Stimulated activated CD4-positive, alpha-beta T cell treated with anti-CD3 and anti-CD28 coated beads, Interleukin-4, amount 100 ng/mL, for 24 hours (primary cell): ENCODE results near the gene MEX3B.

ENCODE experiments used
- DNase-seq: peaks from one replicate; pipeline ENCODE4 v3.0.0-alpha.2; 2020

MEX3B gene

DNA sequence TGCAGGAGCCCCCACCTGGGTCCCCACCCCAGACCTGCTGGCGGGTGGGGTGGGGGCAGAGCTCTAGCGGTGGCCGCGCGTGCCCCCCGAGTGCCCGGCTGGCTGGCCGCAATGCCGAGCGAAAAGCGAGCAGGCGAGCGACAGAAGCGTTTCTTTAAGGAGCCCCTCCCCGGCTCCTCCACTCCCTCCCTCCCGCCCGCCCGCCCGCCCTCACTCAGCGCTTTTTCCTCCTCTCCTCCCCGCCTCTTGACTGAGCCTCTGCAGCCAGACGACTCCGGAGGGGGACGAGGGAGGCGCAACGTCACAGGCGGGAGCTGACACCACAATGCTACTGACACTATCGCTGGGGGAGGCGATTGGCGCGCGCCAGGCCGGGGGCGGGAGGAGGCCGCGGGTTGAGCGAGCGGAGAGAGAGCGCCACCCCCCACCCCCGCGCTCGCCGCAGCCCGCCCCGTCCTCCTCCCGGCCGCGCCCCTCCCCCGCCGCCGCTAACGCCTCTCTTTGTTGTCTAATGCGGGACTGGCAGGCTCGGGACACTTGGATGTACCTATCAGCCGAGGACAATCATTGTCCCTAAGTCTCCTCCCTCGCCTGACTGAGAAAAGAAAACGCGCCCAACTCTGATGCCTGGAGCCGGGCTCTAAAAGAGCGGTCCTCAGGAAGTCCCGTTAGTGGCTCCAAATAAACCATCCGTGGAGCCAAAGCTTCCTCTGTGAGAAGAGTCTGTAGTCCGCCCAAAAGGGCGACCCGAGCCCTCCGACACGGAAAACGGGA lies at the start of gene MEX3B:
TSS of gene MEX3B (minus strand) at position 127 of the 774 bp plus-strand sequence. CDS start 313 bp downstream, outside the sequence.
- DNase-seq, result peak; percentile 90

DNA sequence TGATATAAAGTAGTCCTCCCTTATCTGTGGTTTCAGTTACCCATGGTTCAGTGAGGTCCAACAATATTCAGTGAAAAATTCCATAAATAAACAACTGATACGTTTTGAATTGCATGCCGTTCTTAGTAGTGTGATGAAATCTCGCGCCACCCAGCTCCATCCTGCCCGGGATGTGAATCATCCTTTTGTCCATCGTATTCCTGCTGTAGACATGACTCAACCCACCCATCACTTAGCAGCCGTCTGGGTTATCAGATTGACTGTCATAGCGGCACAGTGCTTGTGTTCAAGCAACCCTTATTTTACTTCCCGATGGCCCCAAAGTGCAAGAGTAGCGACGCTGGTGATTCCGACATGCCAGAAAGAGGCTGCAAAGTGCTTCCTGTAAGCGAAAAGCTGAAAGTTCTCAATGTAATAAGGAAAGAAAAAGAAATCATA lies 48.0 kb upstream of the MEX3B start:
- no peak for DNase-seq

DNA sequence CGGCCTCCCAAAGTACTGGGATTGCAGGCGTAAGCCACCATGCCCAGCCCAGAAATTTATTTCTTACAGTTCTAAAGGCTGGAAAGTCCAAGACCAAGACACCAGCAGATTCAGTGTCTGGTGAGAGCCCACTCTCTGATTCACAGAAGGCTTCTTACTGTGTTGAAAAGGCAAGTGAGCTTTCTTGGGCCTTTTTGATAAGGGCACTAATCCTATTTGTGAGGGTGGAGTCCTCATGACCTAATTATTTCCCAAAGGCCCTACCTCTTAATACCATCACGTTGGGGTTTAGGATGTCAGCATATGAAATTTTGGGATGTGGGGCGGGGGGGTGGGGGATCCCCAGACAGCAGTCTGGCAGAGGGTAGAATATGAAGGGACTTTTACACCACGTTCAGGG lies 47.5 kb upstream of the MEX3B start:
- no peak for DNase-seq

DNA sequence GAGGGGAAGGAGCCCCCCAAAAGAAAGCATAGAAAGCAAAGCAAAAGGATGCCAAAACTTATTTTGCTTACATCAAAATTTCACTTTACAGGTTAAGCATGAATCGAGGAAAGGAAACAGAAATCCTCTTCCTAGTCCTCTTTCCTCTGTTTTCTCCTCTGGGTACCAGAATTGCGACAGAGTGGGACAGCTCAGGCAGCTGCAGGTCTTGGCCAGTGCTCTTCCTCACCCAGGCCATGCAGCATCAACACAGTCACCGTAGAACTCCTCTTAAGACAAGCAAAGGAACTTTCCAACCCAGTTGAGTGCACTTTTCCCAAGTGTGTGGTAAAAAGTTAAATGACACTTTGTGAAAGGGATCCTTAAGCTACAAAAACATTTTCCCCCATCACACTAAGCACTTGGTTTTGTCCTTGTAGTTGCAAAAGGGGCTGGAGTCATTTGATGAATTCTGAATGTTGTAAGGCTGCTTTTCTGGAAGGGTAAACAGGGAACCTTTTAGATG lies 45.9 kb upstream of the MEX3B start:
- no peak for DNase-seq

DNA sequence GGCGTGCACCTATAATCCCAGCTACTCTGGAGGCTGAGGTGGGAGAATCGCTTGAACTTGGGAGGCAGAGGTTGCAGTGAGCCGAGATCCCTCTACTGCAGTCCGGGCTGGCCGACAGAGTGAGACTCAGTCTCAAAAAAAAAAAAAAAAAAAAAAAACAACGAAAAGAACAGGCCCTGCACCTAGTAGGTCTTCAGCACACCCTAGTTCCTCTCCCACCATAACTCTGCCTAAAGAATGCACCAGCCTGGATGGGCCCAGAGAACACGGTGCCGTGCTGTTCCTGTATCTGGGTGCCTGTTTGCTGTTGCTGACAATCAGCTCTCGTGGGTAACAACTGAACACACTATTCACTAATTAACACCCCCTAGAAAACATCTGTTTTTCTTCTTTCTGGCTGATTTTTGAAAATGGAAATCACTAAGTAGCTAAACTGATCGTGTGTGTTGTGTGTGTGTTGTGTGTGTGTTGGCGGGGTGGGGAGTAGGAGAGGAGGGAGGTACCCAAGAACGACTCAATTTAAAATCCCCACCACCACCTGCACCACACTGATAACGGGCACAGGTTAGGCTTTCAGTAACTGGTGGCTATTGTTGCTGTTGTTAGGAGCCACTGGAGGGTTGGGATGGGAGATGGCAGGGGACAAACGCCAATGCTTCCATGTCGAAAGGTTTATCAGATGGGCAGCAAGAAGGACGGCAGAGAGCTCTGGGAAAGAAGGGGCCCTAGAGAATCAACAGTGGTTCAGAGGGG lies 40.6 kb upstream of the MEX3B start:
- DNase-seq, result no peak

DNA sequence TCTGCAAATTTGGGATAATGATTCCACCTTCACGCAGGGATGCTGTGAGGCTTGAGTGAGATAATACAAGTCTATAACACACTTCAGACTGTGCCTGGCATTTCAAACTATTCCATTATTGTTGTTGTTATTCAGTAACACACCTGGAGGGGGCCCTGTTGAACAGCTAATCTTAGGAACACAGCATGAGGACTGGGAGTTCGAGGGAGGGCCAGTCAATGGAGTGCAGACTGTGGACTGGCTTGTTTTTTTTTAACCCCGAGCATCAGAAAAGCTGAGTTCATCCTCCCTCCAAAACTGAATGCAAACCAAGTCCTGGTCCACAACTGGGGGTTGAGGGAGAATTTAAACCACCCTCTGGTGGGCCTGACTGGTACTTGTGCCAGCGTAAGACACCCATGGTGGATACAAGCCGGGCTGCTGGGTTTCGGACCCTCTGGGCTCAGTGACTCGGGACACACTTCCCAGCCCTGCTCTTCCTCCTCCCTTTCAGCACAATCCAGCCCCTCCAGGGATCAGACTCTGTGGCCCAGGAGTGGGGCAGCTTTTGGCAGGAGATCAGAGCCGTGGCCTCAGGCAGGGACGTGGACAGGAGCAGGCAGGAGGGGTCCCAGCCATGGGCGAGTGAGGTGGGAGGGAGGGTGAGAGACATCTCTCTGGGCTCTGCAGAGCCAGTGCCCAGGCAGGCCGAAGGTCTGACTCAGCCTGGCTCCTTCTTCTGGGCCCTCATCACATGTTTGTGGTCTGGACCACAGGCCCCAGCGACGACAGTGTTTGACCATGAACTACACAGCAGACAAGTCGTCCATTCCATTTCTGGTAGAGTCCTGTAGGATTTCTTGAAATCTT lies 36.3 kb upstream of the MEX3B start:
- DNase-seq, result no peak

DNA sequence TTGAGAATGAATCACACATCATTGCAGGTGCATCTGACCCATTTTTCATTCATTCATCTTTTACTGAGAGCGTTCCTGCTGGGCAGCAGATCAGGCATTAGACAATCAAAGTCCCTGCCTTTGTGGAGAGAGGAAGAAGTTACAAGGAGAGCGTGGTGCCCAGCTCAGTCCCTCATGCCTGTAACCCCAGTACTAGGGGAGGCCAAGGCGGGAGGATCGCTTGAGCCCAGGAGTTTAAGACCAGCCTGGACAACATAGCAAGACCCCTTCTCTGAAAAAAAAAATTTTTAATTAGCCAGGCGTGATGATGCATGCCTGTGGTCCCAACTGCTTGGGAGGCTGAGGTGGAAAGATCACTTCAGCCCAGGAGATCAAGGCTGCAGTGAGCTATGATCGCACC lies 35.0 kb upstream of the MEX3B start:
- no peak for DNase-seq

DNA sequence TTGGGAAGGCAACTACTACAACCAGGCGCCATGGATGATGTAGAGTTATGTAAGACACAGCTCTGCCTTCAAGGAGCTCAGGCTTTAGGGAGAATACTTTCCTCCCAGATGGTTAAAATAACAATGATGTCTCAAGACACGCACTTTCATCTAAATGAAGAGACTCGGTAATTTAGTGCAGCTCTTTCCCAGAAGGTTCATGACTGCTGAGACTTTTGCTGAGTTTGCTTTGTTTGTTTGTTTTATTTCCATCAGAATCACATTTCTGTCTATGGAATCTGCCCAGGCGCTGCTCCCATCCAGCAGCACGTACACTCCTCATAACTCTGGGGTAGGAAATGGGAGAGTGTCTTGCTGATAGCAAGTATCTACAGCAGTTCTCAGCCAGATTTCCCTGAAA lies 33.9 kb upstream of the MEX3B start:
- DNase-seq, result no peak

DNA sequence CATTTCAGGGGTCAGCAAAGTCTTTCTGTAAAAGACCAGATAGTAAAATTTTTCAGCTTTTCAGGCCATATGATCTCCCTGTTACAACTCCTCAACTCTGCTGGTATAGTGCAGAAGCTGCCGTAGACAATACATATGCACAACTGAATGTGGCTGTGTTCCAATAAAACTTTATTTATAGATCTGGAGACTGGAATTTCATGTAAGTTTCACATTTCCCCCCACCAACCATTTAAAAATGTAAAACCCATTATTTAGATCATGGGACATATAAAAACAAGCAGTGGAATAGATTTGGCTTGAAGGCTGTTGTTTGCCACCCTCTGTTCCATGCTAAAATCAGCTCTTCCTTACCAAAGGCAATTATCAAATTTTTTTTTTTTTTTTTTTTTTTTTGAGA lies 28.8 kb upstream of the MEX3B start:
- no peak for DNase-seq

DNA sequence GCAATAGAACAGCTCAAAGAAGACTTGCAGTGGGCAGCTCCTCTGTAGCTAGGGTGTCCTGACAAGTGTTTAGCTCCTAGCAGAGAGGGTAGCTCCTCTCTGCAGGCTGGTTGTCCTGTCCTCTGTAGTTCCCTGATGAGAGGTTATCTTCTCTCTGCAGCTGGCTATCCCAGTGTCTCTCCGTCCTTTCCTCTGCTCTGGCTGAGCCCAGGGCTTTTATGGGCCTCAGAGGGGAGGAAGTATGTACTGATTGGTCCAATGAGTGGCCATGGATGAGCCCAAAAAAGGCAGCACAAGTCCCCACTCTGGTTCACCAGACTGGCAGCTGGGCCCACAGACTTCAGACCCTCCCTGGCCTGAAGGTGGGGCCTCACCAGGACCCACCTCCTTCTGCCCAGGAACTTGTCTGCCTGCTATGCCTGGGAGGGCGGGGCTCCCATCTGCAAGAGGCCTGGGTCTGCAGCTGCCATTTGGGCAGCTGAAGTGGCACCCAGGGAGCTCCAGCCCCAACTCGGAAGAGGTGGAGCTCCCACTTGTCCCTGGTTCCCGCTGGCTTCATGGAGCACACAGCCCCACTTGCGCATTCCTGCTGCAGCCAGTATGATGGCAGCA lies 27.2 kb upstream of the MEX3B start:
- no peak for DNase-seq

DNA sequence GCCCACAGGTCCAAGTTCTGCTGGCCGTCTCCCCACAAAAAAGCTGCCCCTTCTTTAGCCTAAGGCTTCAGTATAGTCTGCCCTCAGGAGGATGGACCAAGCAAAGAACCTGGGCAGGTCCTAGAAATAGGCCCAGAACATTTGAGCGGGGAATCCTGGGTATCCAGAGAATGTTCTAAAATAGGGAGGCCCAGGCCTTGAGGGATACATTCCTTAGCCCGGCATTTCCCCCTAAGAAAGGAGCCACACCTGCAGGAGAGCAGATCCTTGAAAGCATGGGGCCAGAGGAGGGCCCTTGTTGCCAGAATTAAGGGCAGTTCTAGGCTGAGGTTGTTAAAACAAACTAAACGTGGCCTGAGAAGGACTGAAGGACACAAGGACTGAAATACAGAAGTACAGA lies 20.6 kb upstream of the MEX3B start:
- no peak for DNase-seq

DNA sequence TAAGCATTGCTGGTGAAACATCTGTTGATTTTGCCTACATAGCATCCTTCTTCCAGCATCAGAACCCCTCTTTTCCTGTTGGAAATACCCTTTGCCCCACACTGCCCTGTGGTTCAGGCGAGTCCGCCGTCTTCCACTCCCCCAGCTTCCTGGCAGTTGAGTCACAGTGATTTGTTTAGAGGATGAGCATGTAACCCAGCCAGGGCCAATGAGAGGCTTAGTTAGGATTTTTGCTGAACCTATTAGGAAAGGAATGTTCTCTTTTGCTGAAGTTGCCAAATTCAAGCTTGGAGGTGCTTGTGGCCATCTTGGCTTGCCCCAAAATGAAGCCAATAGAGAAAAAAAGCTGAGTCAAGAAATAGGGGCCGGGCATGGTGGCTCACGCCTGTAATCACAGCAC lies 19.0 kb upstream of the MEX3B start:
- DNase-seq, result no peak

DNA sequence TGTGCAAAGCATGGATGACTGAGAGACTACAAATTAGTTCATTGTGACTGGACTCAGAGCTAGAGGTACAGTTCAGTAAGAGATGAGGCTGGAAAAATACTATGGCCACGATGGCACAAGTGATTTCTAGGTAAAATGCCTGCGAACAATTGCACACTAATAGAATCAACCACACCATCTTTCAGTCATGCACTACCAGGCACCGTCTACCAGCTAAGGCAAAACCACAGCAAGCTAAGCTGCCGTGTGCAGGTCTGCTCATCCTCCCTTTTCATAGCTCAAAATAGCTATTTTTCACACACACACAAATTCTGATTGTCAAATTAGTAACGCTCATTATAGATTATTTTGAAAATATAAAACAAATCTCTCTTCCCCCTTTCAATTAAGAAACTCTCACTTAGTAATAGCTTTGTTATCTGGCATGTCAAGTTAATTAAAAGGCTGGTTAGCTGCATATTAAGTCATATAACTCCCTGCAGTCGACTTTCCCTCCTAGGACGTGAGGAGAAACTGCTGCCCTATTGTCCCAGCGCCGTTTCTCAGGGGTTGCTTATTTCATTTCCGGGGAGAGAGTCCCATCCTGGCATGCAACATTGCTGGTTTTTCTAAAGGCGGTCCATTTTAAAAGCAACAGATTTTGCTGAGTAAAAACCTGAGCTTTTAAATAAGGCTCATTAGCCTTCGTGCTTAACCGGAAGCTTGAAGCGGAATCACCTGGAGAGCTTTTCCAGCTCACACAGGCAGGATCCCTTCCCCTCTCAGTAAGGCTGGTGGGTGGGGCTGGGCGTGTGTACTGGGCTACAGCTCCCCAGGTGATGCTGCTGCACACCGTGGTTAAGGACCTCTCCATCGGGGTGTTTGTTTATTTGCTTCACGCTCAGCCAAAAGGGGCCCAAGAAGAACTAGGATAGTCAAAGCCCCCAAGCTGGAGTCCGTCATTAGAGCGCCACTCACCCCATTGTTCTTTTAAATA lies 16.9 kb upstream of the MEX3B start:
- DNase-seq, result no peak

DNA sequence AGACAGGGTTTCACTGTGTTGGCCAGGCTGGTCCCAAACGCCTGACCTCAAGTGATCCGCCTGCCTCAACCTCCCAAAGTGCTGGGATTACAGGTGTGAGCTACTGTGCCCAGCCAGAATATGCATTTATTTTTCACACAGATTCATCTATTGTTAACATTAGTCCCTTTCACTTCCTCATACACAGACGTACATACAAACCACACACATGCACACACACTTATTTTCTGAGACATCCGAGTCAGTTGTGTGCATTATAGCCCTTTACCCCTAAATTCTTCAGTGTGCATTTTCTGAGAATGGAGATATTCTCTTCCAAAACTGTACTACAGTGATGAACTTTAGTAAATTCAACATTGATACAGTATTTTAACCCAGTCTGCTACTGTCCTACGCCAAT lies 15.0 kb upstream of the MEX3B start:
- DNase-seq, result no peak

DNA sequence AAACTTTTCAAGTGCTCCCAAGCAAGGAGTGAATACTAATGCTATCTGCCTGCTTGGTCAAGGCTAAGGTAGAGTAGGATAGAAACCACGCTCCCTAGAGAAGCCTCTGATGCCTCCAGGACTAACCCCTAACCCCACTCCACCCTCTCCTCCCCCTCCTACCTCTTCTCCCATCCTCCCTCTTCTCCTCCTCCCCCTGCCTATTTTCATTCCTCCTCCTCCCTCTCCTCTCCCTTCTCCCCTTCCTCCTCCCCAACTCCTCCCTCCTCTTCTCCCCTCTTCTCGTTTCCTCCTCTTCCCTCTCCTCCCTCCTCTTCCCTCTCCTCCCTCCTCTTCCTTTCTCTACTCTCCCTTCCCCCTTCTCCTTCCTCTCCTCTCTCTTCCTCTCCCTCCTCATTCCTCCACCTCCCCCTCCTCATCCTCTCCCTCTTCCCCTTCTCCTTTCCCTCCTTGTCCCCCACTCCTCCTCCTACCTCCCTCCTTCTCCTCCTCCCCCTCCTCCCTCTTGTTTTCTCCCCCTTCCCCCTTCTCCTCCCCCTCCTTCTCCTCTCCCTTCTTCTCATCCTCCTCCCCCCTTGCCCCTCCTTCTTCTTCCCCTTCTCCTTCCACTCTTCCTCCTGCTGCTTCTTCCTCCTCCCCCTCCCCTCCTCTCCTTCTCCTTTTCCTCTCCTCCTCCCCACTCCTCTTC lies 12.8 kb upstream of the MEX3B start:
- no peak for DNase-seq

DNA sequence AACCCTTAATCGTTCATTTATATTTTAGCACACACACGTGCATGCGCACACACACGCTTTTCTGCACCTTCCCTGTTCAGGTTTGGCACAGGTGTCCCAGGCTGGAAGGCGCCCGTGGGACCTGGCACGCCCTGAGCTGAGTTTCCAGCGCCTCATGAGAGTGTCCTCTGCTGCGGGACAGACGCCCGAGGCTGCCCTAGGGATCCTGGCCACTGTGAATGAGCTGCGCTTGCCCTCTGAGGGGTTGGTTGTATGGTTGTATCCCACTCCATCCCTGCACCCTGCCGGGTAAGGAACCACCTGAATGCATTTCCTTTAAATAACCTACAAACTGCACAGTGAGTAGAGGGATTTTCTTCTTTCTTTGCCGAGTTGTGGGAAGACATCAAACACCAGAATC lies 12.2 kb upstream of the MEX3B start:
- DNase-seq, result no peak

DNA sequence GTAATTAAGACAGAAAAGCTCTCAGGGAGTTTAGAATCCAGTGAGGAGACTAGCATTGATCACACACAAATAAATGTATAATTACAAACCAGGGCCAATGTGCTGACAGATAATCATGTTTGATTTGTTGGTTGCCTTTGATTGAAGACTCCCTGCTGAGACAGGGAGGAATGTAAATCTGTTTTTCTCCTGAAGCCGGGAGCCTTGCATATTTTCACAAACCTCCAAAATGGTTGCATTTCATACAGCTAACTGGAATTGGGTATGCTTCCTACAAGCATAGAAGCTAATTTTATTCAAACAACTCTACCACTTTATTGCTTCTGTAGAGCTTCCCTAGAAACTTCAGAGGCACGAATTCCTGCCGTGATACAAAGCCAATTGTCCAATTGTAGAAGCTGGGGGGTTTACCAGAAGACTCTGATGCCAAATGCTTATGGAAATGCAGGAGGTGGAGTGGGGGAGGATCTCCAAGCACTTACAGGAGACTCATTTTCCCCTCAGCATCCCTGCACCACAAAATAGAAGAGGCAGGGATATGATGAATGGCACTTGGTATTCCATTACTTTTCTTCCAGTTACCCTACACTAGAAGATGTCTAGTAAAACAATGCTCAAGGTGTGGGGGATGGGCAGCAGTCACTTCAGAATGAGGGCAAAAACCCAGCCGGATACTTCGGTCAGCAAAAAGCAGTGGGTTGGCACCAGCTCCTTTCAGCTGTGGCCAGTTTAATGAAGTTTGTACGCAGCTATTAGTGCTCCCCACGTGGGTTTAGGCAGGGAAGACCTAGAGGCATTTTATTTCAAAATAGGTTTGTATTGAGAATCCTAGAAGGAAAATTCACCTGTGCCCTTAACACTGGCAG lies 11.4 kb upstream of the MEX3B start:
- no peak for DNase-seq

DNA sequence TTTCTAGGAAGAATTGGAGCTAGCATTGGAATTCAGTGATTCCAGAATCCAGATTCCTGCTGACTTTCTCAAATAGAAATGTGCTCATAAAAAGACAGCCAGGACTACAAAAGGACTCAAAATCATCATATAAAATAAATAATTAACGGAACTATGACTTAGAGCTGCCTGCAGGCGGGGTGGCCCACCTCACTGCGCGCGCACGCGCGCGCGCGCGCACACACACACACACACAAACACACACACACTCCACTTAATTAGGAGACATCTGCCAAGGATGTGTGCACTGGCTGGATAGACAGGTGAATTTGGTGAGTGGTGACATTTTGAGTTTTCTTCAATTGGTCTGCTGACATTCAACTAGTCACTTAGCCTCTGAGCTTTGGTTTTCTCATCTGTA lies 6.9 kb upstream of the MEX3B start:
- no peak for DNase-seq

DNA sequence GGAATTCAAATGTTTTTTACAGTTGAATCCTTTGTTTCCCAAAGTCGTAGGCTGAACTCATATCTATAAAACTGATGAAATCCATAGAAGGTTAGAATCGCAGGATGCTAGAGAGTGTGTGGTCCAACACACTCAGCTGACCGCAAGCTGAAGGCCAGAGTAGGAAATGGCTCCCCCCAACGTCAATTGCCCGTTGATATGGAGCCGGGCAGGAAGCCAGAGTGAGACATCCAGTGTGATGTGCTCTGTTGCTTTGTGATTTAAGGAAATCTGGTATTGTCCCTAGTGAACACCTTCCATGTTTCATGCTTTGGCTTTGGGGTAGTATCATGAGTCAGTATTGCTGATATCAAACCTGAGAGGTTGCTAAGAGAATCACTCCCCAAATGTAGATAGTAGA lies 5.8 kb upstream of the MEX3B start:
- no peak for DNase-seq

DNA sequence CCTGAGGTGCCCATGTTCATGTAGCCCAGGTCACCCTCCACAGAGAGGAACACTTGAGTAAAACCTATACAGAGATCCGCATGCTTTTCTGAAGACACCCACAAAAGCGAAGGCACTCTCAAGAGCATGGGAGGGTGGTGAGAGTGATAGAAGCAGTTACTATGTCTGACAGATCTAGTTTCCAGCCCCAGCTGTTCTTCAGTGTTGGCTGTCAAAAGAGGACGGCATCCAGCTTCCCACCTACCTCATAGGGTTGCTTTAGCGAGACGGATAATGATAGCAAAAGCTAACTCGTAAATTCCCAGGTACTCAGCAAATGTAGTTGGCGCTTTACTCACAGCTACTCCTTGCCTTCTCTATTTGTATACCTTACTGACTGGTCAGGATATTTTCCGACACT lies 3.0 kb upstream of the MEX3B start:
- no peak for DNase-seq
